Ascending aorta (tissue), 2 donors: ENCODE results near the gene CRISPLD2. TPM values are rescaled to one million over a fixed set of nuclear protein-coding genes. Genes with fewer than 3 reads are reported as not detected.

ENCODE experiments used
- DNase-seq, 2 donors: peaks; one replicate each; pipeline ENCODE4 v3.0.0-alpha.2; 2019; ENCODE audit warnings: low spot score in 2 of 2
- H3K27ac ChIP-seq, 2 donors: fragments of 200-600 bp; sonication (generic); one replicate each; pipeline ENCODE4 v1.5.1; 2016 to 2017; ENCODE audit warnings: mild to moderate bottlenecking in 1 of 2
- H3K27me3 ChIP-seq: fragments of 200-600 bp; sonication (generic); one replicate; pipeline ENCODE4 v1.5.1; 2017
- H3K36me3 ChIP-seq, 2 donors: fragments of 200-600 bp; sonication (generic); one replicate each; pipeline ENCODE4 v1.5.1; 2016
- H3K4me1 ChIP-seq, 2 donors: fragments of 200-600 bp; sonication (generic); one replicate each; pipeline ENCODE4 v1.5.1; 2016 to 2017; ENCODE audit warnings: mild to moderate bottlenecking in 1 of 2
- H3K4me3 ChIP-seq, 2 donors: fragments of 200-600 bp; sonication (generic); one replicate each; pipeline ENCODE4 v1.5.1; 2016 to 2017; ENCODE audit warnings: mild to moderate bottlenecking in 1 of 2
- H3K9me3 ChIP-seq, 2 donors: fragments of 200-600 bp; sonication (generic); one replicate each; pipeline ENCODE4 v1.5.1; 2016
- CTCF ChIP-seq, 3 experiments: fragments of 200-600 bp in 2 of 3; fragments of 450-650 bp in 1 of 3; sonication (generic) in 2 of 3; IDR thresholded peaks; one replicate each; pipeline ENCODE4 v1.5.1; 2016 to 2019; ENCODE audit warnings: antibody characterized with exemption in 3 of 3, mild to moderate bottlenecking in 1 of 3, moderate library complexity in 1 of 3
- intact Hi-C: fragments of 100-400 bp; cut with DNase I; formaldehyde crosslinking; loops from one replicate; pipeline ENCODE4 v1.15.1; 2023
- total RNA-seq: library from RNA; depleted of rRNA; stranded (reverse); fragments of >200 nt; gene quantifications from one replicate; pipeline ENCODE4 v1.1.0, GENCODE V29; 2016

Gene CRISPLD2
- total RNA-seq, 1 donor from 2014 or later: 204 TPM

GRCh38 chr16:84891149-84891795, 71.5 kb downstream of the CRISPLD2 start:
- H3K36me3 ChIP-seq: no peaks in the 10 kb centered on the region
- H3K9me3 ChIP-seq: peaks cover 0 to 3% of the 10 kb centered on the region in 2 donors
- no peak overlapping the region for H3K27ac ChIP-seq
- DNase-seq: no peak
- H3K27me3 ChIP-seq: no peaks in the 10 kb centered on the region
- no peak for TF ChIP-seq CTCF (IDR thresholded peaks at IDR 0.05)
- intact Hi-C loops: no loop called here
- H3K4me1 ChIP-seq: no peaks in the 10 kb centered on the region
- no peak overlapping the region for H3K4me3 ChIP-seq

GRCh38 chr16:84892097-84892496, 72.3 kb downstream of the CRISPLD2 start:
- Histone ChIP-seq H3K4me3 (no peak overlapping the region), H3K36me3 (no peaks in the 10 kb centered on the region), H3K9me3 (peaks cover 0 to 3% of the 10 kb centered on the region in 2 donors), H3K27ac (no peak overlapping the region), H3K27me3 (no peaks in the 10 kb centered on the region), H3K4me1 (no peaks in the 10 kb centered on the region)
- DNase-seq: no peak
- TF ChIP-seq CTCF (IDR thresholded peaks at IDR 0.05): no peak
- intact Hi-C loops: no loop called here

- H3K36me3 ChIP-seq: no peaks in the 10 kb centered on the region
- DNase-seq: no peak
- H3K4me1 ChIP-seq: no peaks in the 10 kb centered on the region
- peaks cover 0 to 3% of the 10 kb centered on the region in 2 donors for H3K9me3 ChIP-seq
- no peak overlapping the region for H3K4me3 ChIP-seq
- H3K27ac ChIP-seq: no peak overlapping the region
- TF ChIP-seq CTCF (IDR thresholded peaks at IDR 0.05): no peak
- intact Hi-C loops: no loop called here
- no peaks in the 10 kb centered on the region for H3K27me3 ChIP-seq
Observed at GRCh38 chr16:84893467-84893848, 73.7 kb downstream of the CRISPLD2 start.

GRCh38 chr16:84893849-84894599, 74.2 kb downstream of the CRISPLD2 start:
- intact Hi-C loops: no loop called here

GRCh38 chr16:84895016-84895415, 75.2 kb downstream of the CRISPLD2 start:
- no peak overlapping the region for H3K4me3 ChIP-seq
- H3K27me3 ChIP-seq: no peaks in the 10 kb centered on the region
- no peak overlapping the region for H3K27ac ChIP-seq
- intact Hi-C loops: no loop called here
- peaks cover 0 to 3% of the 10 kb centered on the region in 2 donors for H3K9me3 ChIP-seq
- H3K4me1 ChIP-seq: no peaks in the 10 kb centered on the region
- TF ChIP-seq CTCF (IDR thresholded peaks at IDR 0.05): no peak
- no peak for DNase-seq
- no peaks in the 10 kb centered on the region for H3K36me3 ChIP-seq

More at GRCh38 chr16:84893849-84894599, 74.2 kb downstream of the CRISPLD2 start:
- no peaks in the 10 kb centered on the region for H3K27me3 ChIP-seq
- H3K9me3 ChIP-seq: peaks cover 0 to 3% of the 10 kb centered on the region in 2 donors
- H3K4me3 ChIP-seq: no peak overlapping the region
- no peaks in the 10 kb centered on the region for H3K4me1 ChIP-seq
- no peaks in the 10 kb centered on the region for H3K36me3 ChIP-seq
- TF ChIP-seq CTCF (IDR thresholded peaks at IDR 0.05): no peak
- no peak for DNase-seq
- no peak overlapping the region for H3K27ac ChIP-seq
